GM19372 (cell line): ENCODE data around the gene NOSIP.

Experiments used
- ATAC-seq: cut with Tn5 transposase; IDR thresholded peaks from one replicate; pipeline ENCODE4 v1.9.1; 2021; ENCODE audit warnings: mild to moderate bottlenecking, low read depth, moderate library complexity; ENCODE audit not compliant: unreplicated experiment

NOSIP gene

GRCh38 chr19:49552749-49553148 is 27.6 kb downstream of the NOSIP start:
- ATAC-seq = no peak

- ATAC-seq = no peak
Observed at GRCh38 chr19:49551531-49551930, 28.8 kb downstream of the NOSIP start.

DNA sequence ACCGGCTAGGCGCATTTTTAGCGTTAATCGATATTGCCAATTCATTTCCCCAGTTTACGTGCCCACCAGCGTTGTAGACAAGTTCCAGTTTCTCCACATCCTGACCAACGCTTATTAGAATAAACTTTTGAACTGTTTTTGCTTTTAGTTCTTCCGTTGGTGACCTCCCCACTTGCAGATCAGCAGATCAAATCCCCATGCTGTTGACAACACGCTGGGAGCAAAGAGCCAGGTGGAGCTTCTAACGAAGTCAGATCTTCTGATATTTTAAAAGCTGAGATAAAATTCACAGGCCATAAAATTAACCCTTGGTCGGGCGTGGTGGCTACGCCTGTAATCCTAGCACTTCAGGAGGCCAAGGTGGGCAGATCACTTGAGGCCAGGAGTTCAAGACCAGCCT is 31.3 kb downstream of the NOSIP start:
- no peak for ATAC-seq

DNA sequence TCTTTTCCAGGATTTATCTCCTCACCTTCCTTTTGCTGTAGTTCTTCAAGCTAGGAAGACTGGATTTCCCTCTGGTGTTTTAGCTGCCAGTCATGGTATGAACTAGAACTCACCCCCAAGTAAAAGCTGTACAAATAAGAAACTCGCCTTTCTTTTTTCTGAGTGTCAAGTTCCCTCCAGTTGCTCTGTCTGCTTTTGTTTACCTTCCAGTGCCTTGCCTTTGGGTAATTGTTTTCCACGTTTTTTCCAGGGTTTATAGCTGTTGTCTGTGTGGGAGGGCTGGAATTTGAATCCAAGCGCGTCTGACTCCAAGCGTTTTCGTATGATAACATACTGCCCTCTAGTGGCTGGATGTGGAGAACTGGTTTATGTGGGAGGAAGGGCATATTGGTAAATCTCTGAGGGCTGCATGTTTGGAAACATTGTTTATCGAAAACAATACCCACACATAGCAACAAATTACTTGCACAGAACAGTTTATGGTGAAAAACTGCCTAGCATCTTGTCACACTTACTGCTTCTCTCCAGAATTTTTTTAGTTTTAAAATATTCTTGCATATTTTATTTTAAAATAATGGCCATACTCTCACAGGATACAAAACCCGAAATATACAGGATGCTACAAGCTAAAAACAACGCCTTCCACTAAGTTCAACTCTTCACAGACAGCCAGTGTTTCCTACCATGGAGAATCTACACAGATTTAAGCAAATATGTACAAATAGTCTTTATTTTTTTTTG is 33.4 kb downstream of the NOSIP start:
- no peak for ATAC-seq

GRCh38 chr19:49544154-49544553 is 36.2 kb downstream of the NOSIP start:
- no peak for ATAC-seq

DNA sequence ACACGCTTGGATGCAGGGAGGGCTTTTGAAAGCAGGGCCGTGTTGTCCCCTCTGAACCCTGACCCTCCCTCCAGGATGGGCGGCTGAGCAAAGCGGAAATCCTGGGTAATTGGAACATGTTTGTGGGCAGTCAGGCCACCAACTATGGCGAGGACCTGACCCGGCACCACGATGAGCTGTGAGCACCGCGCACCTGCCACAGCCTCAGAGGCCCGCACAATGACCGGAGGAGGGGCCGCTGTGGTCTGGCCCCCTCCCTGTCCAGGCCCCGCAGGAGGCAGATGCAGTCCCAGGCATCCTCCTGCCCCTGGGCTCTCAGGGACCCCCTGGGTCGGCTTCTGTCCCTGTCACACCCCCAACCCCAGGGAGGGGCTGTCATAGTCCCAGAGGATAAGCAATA is 37.3 kb downstream of the NOSIP start:
- ATAC-seq = no peak

GRCh38 chr19:49542446-49542845 is 37.9 kb downstream of the NOSIP start:
- no peak for ATAC-seq

DNA sequence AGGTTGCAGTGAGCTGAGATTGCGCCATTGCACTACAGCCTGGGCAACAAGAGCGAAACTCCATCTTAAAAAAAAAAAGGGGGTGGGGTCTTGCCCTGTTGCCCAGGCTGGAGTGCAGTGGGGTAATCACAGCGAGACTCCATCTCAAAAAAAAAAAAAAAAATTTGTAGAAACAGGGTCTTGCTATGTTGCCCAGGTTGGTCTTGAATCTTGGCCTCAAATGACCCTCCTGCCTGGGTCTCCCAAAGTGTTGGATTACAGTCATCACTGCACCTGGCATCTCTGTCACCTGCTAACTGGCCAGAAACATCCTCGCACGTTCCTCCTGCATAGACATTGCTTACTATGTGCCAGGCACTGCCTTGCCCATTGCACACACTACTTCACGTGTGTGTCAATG is 38.4 kb downstream of the NOSIP start:
- no peak for ATAC-seq

GRCh38 chr19:49539192-49539952 is 41.0 kb downstream of the NOSIP start:
- no peak for ATAC-seq

- ATAC-seq = no peak
Observed at GRCh38 chr19:49538643-49539042, 41.7 kb downstream of the NOSIP start.

GRCh38 chr19:49536921-49537462 is 43.4 kb downstream of the NOSIP start:
- no peak for ATAC-seq

DNA sequence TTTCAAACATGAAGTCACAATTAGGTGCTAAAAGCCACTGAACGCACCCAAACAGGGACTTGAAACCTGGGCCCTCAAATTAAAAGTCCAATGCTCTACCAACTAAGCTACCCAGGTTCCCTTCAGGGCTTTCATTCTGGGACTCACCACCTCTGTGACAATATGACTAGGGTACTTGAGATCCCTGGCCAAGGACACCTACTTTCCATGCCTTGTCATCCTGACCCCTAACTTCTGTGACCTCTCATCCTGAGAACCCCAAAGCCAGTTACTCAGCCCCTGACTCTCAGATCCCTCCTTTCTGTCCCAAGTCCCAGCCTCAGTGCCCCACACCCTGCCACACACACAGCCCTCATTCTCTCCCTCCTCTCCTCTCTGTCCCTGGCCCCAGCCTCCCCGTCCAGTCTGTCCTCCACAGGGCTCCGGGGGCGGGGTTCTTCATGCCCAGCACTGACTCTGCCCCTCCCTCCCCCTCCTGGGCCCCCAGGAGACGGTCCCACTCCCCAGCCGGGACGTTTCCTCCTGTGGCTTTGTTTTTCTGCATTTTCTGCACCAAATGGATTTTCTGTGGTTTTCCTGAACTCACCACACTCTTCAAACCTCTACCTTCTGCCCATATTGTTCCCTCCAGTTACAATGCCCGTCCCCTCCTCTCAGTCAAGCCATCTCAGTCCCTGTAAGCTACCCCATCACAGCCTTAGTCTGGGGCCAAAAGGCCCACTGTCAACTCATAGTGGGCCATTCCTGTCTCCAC is 45.5 kb downstream of the NOSIP start:
- no peak for ATAC-seq

DNA sequence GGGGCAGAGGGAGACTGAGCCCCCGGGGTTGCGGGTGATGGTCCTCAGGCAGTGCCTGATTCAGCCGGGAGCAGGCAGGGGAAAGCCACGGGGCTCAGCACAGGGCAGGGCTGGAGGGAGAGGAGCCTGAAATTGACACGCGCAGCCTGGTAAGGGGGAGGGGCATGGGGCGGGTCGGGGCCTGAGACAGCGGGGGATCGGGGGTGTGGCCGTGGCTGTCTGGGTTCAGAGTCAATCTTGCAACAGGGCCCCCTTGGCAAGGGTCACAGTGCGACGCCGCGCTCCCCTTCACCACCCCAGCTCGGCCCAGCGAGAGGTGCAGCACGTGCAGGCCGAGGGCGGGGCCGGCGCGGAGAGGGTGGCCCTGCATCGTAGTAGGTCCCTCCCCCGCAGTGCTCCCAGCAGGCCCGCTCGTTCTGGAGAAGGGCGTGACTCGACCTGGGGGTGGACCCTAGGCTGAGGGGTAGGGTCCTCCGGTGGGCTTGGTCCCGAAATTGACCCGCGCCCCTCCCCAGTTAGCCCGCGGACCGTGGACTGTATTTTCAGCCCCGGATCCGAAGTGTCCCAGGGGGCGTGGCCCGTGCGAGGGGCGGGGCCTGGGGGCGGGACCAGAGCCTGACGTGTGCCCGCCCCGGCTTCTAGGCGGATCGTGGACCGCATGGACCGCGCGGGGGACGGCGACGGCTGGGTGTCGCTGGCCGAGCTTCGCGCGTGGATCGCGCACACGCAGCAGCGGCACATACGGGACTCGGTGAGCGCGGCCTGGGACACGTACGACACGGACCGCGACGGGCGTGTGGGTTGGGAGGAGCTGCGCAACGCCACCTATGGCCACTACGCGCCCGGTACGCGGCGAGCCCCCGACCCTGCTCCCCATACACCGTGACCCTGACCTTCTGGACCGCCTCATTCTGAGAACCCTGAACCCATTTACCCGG is 46.5 kb downstream of the NOSIP start:
- peak; percentile 66 for ATAC-seq

GRCh38 chr19:49530708-49531107 is 49.6 kb downstream of the NOSIP start:
- no peak for ATAC-seq

DNA sequence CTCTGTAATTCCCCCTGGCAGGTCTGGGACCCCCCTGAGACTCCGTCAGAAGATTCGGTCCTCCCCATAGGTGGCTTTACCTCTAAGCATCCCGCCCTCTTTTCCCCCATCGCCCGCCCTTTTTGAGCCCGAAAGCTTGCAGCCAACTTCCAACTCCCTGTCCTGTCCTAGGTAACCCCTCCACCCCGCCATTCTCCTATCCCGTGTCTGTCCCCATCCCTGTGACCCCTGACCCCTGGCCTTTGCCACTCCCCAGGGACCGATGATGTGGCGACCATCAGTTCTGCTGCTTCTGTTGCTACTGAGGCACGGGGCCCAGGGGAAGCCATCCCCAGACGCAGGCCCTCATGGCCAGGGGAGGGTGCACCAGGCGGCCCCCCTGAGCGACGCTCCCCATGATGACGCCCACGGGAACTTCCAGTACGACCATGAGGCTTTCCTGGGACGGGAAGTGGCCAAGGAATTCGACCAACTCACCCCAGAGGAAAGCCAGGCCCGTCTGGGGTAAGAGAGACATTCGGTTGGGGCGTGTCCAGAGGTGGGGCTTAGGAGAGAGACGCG is 52.1 kb downstream of the NOSIP start:
- ATAC-seq = no peak

DNA sequence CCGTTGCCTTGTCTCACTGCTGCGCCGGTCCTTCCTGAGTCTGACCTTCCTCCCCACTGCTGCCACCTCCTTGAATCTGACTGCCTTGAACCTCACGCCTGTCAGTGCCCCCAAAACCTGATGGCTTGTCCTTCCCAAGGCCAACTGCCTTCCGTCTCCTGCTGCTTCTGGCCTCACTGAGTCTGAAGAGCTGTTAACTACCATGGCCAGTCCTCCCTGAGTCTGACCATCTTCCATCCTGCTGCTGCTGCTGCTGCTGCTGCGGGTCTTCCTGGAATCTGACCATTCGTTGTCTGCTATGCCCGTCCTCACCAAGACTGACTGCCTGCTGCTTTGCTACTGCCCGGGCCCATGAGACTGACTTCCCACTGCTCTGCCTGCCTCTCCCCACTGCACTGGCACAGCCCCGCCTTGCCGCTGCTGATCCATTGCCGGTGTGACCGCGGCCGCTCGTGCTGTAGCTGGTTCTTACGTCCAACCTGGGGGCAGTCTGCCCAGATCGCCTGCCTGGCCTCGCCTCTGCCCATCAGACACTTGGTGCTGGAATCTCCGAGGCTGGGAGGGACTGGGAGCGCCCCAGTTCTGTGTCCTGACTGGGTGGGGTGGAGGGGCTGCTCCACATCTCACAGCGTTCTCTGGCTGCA is 55.4 kb downstream of the NOSIP start:
- ATAC-seq = no peak

DNA sequence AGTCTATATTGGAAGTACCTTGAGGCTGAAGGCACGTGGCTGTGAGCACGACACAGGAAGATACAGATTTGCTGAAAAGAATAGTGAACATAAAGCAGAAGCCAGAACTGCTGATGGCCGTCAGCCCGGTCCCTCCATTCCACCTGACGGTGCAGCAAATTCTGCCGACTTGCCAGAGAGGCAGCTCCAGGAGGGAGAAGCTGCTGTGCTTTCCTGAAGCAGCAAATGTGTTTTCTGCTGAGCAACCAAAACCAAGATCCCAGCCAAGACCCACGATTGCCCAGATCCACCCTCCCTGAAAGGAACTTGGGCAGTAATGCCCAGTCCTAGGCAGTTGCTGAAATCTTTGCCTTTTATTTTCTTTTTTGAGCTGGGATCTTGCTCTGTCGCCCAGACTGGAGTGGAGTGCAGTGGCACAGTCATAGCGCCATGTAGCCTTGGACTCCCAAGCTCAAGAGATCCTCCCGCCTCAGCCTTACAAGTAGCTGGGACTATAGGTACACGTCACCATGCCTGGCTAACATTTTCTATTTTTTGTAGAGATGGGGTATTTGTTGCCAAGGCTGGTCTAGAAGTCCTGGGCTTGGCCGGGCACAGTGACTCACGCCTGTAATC is 59.5 kb downstream of the NOSIP start:
- no peak for ATAC-seq

GRCh38 chr19:49518033-49518432 is 62.3 kb downstream of the NOSIP start:
- ATAC-seq = no peak

DNA sequence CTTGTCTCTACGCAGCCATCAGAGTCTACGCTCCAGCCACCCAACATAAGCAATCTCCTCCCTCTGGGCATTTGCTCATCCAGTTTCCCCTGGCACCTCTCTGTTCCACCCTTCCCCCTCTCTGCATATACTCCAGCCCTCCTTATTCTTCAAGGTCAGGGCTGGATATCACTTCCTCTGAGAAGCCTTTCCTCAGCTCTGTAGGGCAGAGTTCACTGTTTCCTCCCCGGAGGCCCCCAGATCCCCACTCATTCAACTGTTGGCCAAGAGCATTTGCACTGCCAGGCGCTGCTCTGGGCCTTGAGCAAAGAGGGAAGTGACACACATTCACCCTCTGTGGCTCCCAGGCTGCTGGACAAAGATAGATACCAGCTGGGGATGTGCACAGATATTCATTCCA is 64.6 kb downstream of the NOSIP start:
- ATAC-seq = no peak
